H1 (cell line): Measurements from ENCODE around the gene AOPEP. TPM values are rescaled to one million over a fixed set of nuclear protein-coding genes. Genes with fewer than 3 reads are reported as not detected.

Experiments
- BCL11A ChIP-seq, 2 experiments: IDR thresholded peaks; one replicate each; pipeline ENCODE4 v1.6.1; 2011; ENCODE audit warnings: low read depth in 2 of 2, low read length in 2 of 2, mild to moderate bottlenecking in 2 of 2
- CHD7 ChIP-seq: fragments of 300-600 bp; sonication (generic); IDR thresholded peaks from 2 replicates; pipeline ENCODE4 v1.7.1; 2012; ENCODE audit warnings: low read length, moderate library complexity, mild to moderate bottlenecking, inconsistent platforms; ENCODE audit not compliant: insufficient replicate concordance
- KDM4A ChIP-seq: IDR thresholded peaks from one replicate; pipeline ENCODE4 v1.7.1; 2012; ENCODE audit warnings: low read depth, mild to moderate bottlenecking, moderate library complexity, low read length, inconsistent platforms; ENCODE audit not compliant: severe bottlenecking
- KDM5A ChIP-seq: fragments of 200-600 bp; IDR thresholded peaks from 2 replicates; pipeline ENCODE4 v1.7.1; 2012; ENCODE audit warnings: mild to moderate bottlenecking, low read length, inconsistent platforms, mixed read lengths
- MAX ChIP-seq: IDR thresholded peaks from 2 replicates; pipeline ENCODE4 v1.6.1; 2012; ENCODE audit warnings: inconsistent platforms
- POLR2A ChIP-seq, 2 experiments: IDR thresholded peaks; 1 replicate in 1 of 2; 2 replicates in 1 of 2; pipeline ENCODE4 v1.6.1; 2011; ENCODE audit warnings: low read depth in 2 of 2, low read length in 2 of 2, mild to moderate bottlenecking in 2 of 2; ENCODE audit errors: control extremely low read depth in 1 of 2
- POLR2AphosphoS5 ChIP-seq: IDR thresholded peaks from 2 replicates; pipeline ENCODE4 v1.6.1; 2011; ENCODE audit warnings: low read depth, low read length
- SIRT6 ChIP-seq: IDR thresholded peaks from one replicate; pipeline ENCODE4 v1.7.1; 2012; ENCODE audit warnings: low read length, inconsistent platforms
- SP1 ChIP-seq: IDR thresholded peaks from 2 replicates; pipeline ENCODE4 v1.6.1; 2011; ENCODE audit warnings: low read depth, low read length
- SP2 ChIP-seq: IDR thresholded peaks from 2 replicates; pipeline ENCODE4 v1.6.1; 2012; ENCODE audit warnings: mild to moderate bottlenecking, low read length, inconsistent platforms
- SUZ12 ChIP-seq: fragments of 200-600 bp; sonication (generic); IDR thresholded peaks from 2 replicates; pipeline ENCODE4 v1.6.1; 2012; ENCODE audit warnings: mild to moderate bottlenecking, inconsistent platforms, low read length, moderate library complexity, mixed read lengths
- TEAD4 ChIP-seq: IDR thresholded peaks from 2 replicates; pipeline ENCODE4 v1.6.1; 2012; ENCODE audit warnings: low read depth, low read length, inconsistent platforms, mixed read lengths
- polyA plus RNA-seq, 7 experiments: library from polyadenylated mRNA; depleted of rRNA in 3 of 7; stranded (reverse) in 5 of 7; unstranded in 2 of 7; fragments of >200 nt in 5 of 7; fragments of 200-250 nt in 2 of 7; gene quantifications; 1 replicate in 5 of 7; 2 replicates in 1 of 7; 4 replicates in 1 of 7; pipeline versions ENCODE4 v1.2.1 to v1.2.3, GENCODE V29; 2011 to 2013; ENCODE audit warnings: missing spikeins in 2 of 7, mixed read lengths in 2 of 7
- total RNA-seq: library from RNA; stranded (reverse); fragmentation: NEBNext Ultra II Directional; extraction: Animal tissue kit (Norgen Biotek cat#: 25700); gene quantifications from 2 replicates; pipeline ENCODE4 v1.2.1, GENCODE V29; 2021

AOPEP gene
- total and polyA plus RNA-seq, 2 of the 8 experiments (the other 6 are each of a cell fraction or from before 2014, with no cell fraction given), result 6.1 to 14.3 TPM

- TF ChIP-seq CHD7 (no peak), POLR2AphosphoS5 (no peak), SIRT6 (no peak), KDM4A (no peak), BCL11A (IDR thresholded peaks at IDR 0.05; ENCODE audit: low read depth in 2 of 2, low read length in 2 of 2) (no peak), MAX (no peak), KDM5A (no peak), TEAD4 (no peak), SP1 (no peak), SP2 (no peak), POLR2A (IDR thresholded peaks at IDR 0.05; ENCODE audit: control extremely low read depth in 1 of 2, low read depth in 2 of 2, low read length in 2 of 2) (no peak), SUZ12 (no peak)
Measured at GRCh38 chr9:94941211-94941875, 214.8 kb downstream of the AOPEP start (continued).
